ENCODE data around the gene PPM1G.
A peak's percentile ranks its signal among the peaks of the same experiment; 100 is the strongest.
"Not testable (repeated sequence)": the region's sequence is repeated elsewhere in the genome, so short reads cannot be mapped to it uniquely, and the experiment has no call there.

Gene PPM1G

DNA sequence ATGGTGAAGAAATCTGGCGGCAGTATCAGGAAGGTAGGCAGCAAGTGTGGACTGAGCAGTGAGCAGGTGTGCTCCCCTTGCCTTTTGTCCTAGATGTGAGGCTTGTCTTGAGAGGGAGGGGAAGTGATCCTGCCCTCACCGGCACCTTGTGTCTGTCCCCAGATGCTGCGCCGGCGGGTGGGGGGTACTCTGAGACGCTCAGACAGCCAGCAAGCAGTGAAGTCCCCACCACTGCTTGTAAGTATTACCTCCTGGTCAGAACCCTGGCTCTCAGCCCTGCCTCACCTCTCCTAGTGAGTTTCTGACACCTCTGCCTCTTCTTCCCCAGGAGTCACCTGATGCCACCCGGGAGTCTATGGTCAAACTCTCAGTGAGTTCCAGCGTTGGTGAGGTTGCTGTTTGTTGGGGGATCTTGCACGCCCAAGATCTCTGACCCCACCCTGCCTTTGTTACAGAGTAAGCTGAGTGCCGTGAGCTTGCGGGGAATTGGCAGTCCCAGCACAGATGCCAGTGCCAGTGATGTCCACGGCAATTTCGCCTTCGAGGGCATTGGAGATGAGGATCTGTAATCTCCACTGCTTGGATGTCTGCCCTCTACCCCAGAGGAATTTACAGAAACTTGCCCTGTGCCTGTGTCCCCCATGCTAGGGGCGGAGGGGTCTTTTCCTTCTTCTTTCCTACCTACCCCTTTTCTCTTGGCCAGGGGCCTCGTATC lies 33.1 kb downstream of the PPM1G start:
- no peak for DNase-seq (ENCODE audit: low read depth in 2 of 2)

DNA sequence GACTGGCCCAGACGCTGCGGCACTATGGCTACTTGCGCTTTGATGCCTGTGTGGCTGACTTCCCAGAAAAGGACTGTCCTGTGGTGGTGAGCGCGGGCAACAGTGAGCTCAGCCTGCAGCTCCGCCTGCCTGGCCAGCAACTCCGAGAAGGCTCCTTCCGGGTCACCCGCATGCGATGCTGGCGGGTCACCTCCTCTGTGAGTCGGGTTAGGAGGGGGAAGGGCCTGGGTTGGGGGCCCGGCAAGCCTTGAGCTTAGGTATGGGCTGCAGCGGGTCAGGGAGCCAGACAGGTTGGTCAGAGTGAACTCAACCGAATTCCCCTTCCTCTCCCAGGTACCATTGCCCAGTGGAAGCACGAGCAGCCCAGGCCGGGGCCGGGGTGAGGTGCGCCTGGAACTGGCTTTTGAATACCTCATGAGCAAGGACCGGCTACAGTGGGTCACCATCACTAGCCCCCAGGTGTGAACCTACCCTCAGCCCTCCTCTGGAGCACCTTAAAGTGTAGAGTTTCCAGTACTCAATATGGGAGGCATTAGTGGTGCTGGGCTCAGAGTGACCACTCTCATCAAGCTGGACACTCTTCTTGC lies 33.8 kb downstream of the PPM1G start:
- no peak for DNase-seq (ENCODE audit: low read depth in 2 of 2)

DNA sequence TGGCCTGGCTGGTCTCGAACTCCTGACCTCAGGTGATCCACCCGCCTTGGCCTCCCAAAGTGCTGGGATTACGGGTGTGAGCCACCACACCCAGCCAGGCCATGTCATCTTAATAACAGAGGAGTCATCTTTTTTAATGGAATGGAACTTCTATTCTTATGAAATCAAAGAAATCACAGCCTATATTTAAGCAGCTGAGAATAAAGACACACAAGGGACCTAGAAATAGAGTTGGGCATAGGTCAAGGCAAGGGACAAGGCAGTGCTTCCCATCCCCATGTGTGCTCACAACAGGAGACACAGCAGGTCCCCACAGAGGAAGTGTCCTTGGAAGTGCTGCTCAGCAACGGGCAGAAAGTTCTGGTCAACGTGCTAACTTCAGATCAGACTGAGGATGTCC lies 35.8 kb downstream of the PPM1G start:
- no peak for DNase-seq (ENCODE audit: low read depth in 2 of 2)

DNA sequence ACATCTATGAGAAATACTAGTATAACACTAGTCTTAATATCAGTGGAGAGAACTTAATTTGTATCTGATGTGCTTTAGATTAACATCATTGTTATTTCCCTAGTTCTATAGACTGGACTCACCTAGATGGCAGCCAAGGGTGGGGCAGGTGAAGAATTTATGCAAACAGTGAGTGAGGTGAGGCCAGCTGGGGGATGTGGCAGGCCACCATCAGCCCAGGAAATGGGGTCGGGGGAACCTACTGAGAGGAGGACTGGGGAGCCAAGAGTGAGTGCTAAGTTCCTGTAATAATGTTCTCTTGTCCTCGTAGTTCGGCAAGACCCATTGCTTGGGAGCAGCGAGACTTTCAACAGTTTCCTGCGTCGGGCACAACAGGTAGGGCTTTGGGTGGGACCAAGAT lies 36.5 kb downstream of the PPM1G start:
- no peak for DNase-seq (ENCODE audit: low read depth in 2 of 2)

DNA sequence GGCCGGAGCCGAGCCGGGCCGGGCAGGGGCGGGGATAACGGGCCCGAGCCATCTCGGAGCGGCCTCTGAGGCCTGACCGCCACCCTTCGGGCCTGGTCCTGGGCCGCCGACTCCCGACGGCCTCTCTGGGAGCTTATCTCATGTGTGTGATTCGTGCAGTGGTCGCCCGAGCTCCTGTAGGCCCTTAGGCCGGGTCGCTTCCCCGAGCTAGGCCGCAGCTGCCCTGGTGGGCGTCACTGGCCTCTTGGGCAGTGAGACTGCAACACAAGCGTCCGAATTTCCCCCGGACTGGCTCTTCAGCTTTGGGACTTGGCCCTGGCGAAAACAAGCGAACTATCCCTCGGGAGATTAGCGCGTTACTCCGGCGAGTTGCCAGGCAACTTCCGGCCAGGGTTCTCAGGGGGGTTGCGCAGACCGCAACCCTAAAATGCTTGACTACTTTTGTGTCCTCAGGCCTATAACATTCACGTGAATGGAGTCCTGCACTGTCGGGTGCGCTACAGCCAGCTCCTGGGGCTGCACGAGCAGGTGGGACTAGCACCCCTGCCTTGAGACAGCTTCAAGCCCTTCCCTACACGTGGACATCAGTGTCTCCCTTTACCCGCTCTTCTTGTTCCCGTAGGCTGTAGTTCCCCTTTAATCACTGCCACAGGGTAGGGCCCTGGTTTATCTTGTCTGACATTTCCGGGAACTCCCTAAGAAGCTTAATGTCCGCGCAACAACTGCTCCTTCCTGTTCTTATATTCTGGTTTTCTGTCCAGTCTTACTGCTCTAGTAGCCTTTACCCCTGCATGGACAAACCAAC lies 38.4 kb downstream of the PPM1G start:
- no peak for DNase-seq (ENCODE audit: low read depth in 2 of 2)

DNA sequence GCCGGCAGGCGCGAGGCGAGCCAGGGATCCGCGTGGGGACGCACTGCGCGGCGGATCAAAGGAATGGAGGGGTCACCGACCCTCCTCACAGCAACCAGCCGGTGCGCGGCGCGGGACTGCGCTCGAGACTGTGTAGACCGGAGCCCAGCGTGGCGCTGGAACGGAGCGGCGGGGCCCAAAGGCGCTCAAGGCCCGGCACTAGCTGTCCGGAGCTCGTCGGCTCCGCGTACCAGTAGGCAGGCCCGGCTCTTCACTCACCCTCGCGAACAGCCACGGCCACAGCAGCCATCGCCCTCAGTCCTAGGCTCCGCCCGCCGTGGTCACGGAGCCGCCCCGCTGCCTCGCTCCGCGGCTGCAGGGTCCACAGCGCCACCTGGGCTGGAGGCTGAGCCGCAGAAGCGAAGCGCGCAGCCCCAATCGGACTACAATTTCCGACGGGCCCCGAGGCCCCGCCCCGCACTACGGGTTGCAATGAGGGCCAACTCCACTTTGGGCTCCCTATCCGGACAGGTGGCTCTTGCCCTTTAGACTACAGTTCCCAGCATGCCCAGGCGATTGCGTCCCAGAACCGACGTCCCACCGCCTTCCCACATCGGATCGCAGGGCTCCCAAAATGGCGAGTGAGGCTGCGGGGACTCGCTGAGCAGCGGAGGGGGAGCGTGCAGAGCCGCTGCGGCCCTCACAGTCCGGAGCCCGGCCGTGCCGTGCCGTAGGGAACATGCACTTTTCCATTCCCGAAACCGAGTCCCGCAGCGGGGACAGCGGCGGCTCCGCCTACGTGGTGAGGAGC lies 39.2 kb downstream of the PPM1G start, which contains the start of the genes EIF2B4 and SNX17:
Gene EIF2B4 (minus strand): TSS at position 313 of the 790 bp plus-strand sequence. CDS start 24 bp downstream, at position 289.
Gene SNX17 (plus strand): TSS at position 591 of the 790 bp plus-strand sequence. CDS start 128 bp downstream, at position 719.
- DNase-seq (ENCODE audit: low read depth in 2 of 2): peak; percentile 99

DNA sequence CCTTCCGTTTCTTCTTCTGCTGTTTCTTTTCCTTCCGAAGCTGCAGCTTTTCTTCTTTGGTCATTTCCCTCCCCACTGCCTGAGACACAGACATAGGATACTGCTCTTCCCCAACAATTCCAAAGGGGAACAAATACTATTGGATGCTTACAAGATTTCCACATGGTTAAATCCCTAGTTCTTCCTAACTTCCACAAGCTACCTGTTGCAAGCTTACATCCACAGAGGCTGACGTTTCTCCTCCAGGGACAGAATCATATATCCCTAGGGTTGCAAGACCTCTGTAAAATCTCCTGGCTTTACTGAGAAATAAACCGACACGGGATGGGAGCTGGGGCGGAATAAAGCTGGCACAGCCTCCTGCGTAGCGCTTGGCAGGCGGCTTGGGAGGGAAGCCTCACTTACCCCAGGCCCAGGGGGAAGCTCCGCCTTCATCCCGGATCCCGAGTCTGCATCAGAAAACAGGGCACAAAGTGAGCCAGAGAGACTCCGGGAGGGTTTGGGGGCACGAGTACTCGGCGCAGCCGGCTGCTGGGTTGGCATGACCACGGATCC lies 39.8 kb downstream of the PPM1G start:
- peak in 1 of 2 experiments; percentile 40 for DNase-seq (ENCODE audit: low read depth in 2 of 2)

DNA sequence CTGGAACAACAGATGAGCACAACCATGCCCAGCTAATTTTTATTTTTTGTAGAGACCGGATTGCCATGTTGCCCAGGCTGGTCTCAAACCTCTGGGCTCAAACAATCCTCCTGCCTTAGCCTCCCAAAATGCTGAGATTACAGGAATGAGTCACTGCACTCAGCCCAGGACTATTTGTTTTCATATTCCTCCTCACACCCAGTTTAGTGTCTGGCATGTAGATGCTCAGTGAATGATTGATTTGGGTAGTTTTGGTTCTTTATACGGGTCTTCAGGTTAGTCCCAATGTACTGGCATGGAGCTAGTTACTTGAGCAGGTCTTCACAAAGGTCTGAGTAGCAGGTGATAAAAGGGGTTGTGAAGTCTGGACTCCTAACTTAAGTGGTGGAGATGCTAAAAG lies 45.5 kb downstream of the PPM1G start:
- DNase-seq (ENCODE audit: low read depth in 2 of 2): no peak

DNA sequence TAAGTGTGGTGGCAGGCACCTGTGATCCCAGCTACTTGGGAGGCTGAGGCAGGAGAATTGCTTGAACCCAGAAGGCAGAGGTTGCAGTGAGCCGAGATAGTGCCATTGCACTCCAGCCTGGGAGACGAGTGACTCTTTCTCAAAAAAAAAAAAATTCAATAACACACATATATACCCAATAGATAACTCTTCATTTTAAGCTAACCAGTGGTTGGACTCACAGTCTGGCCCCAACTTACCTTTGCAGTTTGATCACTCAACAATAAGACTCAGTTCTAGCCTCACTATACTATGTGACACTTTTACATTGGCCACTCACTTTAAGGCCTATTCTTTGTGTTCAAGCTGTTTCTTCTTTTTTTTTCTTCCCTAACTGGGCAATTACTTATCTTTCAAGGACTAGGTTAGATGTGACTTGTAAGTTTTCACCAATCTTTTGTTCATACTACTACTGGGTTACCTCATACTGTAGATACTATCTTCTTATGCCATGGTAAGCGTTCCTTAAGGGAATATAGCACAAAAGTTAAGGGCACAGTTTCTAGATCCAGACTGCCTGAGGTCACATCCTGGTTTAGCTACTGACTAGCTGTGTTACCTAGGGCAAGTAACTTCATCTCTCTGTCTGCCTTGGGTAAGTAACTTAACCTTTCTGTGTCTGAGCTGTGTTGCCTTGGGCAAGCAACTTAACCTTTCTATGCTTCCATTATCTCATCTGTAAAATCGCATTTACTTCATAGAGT lies 46.5 kb downstream of the PPM1G start:
- DNase-seq (ENCODE audit: low read depth in 2 of 2): no peak

DNA sequence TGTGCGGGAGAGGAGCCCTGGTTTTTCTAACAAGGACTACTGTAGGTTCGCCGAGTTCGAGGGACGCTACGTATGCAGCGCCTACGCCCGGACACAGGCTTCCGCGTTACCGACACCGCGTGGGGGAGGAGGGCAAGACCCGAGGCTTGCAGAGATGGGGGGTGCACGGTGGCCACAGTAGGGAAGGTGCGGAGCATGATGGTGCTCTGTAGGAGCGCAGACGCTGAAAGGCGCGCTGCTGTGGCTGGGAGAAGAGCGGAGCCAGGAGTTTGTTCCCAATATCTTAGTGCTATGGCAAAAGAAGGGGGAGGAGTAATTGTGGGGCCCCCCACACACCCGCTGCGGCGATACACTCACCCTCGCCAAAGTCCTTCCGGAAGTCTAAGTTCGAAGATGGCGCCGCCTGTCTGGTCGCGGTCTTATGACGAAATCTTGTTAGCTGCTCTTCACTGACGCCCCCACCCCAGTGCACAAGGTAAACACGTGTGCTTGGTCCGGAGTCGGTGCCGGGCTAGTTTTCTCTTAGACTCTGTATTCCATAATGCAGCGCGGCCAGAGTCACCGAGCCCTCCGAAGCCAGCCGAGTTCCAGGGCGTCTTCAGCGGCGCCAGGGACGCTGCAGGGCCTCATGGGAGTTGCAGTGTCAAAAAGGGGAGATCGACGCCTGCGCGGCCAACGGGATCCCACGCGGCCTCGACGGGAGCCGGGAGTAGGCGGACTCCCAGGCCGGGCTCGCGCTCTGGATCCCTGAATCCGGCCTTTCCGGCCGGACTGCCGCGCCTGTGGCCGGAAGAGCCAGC lies 52.8 kb downstream of the PPM1G start, which contains the start of gene GTF3C2:
Gene GTF3C2 (minus strand): TSS at position 383 of the 800 bp plus-strand sequence. CDS start 13,210 bp downstream, outside the sequence.
- peak; percentile 82 to 90 for DNase-seq (ENCODE audit: low read depth in 2 of 2)

DNA sequence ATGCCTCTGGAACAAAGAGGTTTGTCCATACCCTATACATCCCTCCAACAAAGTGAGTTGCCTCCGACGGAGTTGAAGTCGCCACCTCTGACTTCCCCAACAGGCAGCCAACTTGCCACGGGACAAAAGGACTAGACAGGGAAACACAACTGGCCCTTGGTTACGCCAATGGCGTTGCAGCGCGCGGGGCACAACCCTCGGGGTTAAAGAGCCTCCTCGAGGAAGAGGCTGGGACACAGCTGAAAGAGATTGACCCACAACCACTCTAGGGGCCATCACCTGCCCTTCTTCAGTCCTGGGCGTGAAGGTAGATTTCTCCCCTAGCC lies 53.4 kb downstream of the PPM1G start:
- DNase-seq (ENCODE audit: low read depth in 2 of 2): peak in 1 of 2 experiments; percentile 43

DNA sequence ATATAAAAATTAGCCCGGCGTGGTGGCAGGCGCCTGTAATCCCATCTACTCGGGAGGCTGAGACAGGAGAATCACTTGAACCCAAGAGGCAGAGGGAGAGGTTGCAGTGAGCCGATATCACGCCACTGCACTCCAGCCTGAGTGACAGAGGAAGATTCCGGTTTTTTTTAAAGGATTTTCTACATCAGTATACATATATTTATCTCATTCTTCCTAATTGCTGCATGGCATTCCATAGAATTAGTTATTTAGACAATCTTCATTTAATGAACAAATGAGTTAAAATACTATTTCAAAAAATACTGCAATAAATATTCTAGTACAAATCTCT lies 54.8 kb downstream of the PPM1G start:
- no peak for DNase-seq (ENCODE audit: low read depth in 2 of 2)

DNA sequence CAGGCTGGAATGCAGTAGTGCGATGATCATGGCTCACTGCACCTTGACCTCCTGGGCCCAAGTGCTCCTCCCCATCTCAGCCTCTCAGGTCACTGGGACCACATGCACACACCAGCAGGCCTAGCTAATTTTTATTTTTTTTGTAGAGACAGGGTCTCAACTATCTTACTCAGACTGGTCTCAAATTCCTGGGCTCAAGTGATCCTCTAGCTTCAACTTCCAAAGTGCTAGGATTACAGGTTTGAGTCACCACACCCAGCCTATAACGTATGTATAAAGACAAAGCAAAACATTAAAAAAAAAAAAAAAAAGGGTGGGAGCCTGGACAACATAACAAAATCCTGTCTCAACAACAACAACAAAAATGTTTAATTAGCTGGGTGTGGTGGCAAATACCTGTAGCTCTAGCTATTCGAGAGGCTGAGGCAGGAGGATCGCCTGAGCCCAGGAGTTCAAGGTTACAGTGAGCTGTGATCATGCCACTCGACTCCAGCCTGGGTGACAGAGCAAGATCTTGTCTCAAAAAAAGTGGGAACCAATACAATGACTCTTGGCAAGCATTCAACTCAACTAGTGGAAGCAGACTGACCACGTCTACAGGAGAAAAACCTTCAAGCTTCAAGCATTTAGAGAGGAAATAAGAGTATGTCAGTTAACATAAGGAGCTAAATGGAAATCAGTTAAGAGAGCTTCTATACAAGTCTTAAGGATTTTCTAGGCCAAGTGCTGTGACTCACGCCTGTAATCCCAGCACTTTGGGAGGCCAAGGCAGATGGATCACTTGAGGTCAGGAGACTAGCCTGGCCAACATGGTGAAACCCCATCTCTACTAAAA lies 55.4 kb downstream of the PPM1G start:
- DNase-seq (ENCODE audit: low read depth in 2 of 2): no peak

DNA sequence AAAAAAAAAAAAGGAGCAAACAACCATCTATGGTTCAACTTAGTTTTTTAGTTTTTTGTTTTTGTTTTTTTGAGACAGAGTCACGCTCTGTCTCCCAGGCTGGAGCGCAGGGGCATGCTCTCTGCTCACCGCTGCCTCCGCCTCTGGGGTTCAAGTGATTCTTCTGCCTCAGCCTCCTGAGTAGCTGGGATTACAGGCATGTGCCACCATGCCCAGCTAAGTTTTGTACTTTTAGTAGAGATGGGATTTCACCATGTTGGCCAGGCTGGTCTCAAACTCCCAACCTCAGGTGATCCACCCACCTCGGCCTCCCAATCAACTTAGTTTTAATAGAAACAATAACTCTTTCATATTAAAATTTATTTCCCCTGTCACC lies 56.0 kb downstream of the PPM1G start:
- not testable (repeated sequence) for DNase-seq (ENCODE audit: low read depth in 2 of 2)

DNA sequence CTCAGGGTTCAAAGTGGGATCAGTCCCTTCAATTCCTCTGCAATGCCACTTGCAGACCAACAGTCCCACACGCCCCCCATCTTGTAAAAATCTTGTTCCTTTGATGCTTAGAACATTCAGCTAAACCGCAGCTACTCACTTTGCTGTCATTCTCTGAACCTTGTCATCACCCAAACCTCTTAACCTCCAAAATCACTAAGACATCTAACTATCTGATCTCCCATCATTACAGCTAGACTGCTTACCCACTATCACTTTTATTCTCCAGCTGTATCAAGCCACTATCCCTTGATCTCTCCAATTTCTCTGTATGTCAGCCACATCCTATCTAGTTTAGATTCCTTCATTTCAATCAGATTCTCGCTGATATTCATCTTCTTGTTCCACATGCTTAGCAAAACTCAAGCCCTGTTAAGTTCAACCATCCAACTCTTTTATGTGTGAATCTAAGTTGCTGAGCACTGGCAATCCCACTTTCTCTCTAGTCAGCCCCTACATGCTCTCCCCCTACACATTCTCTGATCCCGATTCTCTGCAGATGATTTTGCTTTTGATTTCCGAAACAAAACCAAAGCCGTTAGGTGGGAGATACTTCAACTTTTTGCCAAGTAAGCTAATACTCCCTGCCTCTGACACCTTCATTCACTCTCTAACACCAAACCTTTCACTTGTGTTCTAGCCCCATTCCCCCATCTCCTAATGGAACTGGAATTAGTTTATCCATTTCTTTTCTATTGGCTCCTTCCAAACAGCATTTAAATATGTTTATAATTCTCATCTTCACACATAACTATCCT lies 57.4 kb downstream of the PPM1G start:
- DNase-seq (ENCODE audit: low read depth in 2 of 2): no peak

DNA sequence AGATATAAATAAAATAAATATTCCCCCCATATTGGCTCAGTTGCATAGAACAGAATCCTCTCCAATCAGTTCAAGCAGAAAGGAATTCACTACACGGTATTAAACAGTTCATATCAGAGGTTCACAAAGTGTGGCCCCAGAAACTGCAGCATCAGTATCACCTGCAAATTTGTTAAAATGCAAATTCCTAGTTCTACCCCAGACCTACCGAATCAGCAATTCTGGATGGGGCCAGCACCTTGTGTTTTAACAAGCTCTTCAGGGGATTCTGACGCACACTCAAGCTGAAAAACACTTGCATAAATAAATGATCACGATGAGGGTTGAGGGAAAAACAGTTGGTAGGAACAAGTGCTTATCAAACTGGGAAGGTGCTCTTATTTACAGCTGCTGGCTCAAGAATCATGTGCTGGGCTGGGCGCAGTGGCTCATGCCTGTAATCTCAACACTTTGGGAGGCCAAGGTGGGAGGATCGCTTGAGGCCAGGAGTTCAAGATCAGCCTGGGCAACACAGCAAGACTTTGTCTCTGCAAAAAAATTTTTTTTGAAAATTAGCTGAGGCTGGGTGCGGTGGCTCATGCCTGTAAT lies 59.2 kb downstream of the PPM1G start:
- DNase-seq (ENCODE audit: low read depth in 2 of 2): no peak

DNA sequence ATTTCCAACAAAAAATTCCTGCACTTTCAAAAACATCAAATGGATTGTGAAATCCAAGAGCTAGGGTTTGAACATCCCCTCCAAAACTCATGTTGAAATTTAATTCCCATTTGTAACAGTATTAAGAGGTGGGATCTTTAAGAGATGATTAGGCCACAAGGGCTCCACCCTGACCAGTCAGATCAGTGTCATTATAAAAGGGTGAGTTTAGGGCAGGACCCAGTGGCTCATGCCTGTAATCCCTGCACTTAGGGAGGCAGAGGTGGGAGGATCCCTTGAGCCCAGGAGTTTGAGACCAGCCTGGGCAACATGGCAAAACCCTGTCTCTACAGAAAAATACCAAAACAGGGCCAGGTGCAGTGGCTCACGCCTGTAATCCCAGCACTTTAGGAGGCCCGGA lies 61.8 kb downstream of the PPM1G start:
- DNase-seq (ENCODE audit: low read depth in 2 of 2): no peak

DNA sequence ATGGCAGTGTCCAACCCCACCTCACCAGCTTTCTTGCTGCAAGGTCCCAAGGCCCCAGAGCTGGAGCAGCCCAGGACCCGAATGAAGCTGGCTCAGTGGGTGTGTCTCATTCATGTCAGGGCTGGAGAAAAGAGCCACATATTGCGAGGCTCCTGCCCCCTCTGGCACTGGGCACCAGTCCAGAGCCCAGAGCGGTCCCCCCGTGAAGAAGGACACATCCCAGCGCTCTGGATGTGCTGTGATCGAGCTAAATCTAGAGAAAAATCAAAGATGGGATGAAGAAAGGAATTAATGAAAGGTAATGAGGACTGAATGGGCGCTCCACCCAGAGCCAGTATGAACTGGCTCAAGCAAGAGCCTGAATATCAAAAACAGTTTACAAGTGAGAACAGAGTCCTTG lies 73.2 kb downstream of the PPM1G start:
- DNase-seq (ENCODE audit: low read depth in 2 of 2): no peak

Measured in stimulated activated CD4-positive, alpha-beta T cell treated with anti-CD3 and anti-CD28 coated beads, Interleukin-12 subunit alpha, Interleukin-12 subunit beta, amount 100 ng/mL, for 24 hours (primary cell).